GM23338 (cell line): Measurements from ENCODE around the gene PLXNA2. TPM values are rescaled to one million over a fixed set of nuclear protein-coding genes. Genes with fewer than 3 reads are reported as not detected.

Source experiments
- ATAC-seq: fragments of 200-7000 bp; cut with Tn5 transposase; 3 replicates; pipeline ENCODE4 v1.9.1; 2020
- DNase-seq: peaks from one replicate; pipeline ENCODE4 v3.0.0-alpha.2; 2015; ENCODE audit warnings: low spot score
- H2AFZ ChIP-seq: fragments of 200-600 bp; sonication (generic); 2 replicates; pipeline ENCODE4 v1.8.0; 2016; ENCODE audit warnings: antibody characterized with exemption, mild to moderate bottlenecking, moderate library complexity
- H3F3A ChIP-seq: fragments of 200-600 bp; sonication (generic); replicated peaks from 2 replicates; pipeline ENCODE4 v1.8.0; 2017; ENCODE audit warnings: antibody characterized with exemption, mixed run types, low read depth
- H3K27ac ChIP-seq: fragments of 200-600 bp; sonication (generic); 2 replicates; pipeline ENCODE4 v1.6.1; 2016; ENCODE audit warnings: low read depth
- H3K27me3 ChIP-seq: fragments of 200-600 bp; sonication (generic); 2 replicates; pipeline ENCODE4 v1.8.0; 2016; ENCODE audit warnings: mild to moderate bottlenecking, mixed run types, moderate library complexity; ENCODE audit not compliant: insufficient read depth
- H3K36me3 ChIP-seq: fragments of 200-600 bp; sonication (generic); 2 replicates; pipeline ENCODE4 v1.8.0; 2016; ENCODE audit warnings: mild to moderate bottlenecking; ENCODE audit not compliant: insufficient read depth
- H3K4me1 ChIP-seq: fragments of 200-600 bp; sonication (generic); 2 replicates; pipeline ENCODE4 v1.8.0; 2016; ENCODE audit warnings: mild to moderate bottlenecking, moderate library complexity; ENCODE audit not compliant: insufficient read depth
- H3K4me2 ChIP-seq: fragments of 200-600 bp; sonication (generic); 2 replicates; pipeline ENCODE4 v1.7.1; 2017; ENCODE audit warnings: mixed run types
- H3K4me3 ChIP-seq: fragments of 200-600 bp; sonication (generic); 2 replicates; pipeline ENCODE4 v1.6.1; 2016; ENCODE audit warnings: mixed run types
- H3K79me2 ChIP-seq: fragments of 200-600 bp; sonication (generic); replicated peaks from 2 replicates; pipeline ENCODE4 v1.8.0; 2017; ENCODE audit warnings: mild to moderate bottlenecking; ENCODE audit not compliant: insufficient read depth
- H3K9me2 ChIP-seq: fragments of 200-600 bp; sonication (generic); 2 replicates; pipeline ENCODE4 v1.8.0; 2017; ENCODE audit not compliant: insufficient read depth
- H4K20me1 ChIP-seq: fragments of 200-600 bp; sonication (generic); replicated peaks from 2 replicates; pipeline ENCODE4 v1.8.0; 2017; ENCODE audit warnings: mild to moderate bottlenecking; ENCODE audit not compliant: insufficient read depth
- H3K27ac Mint-ChIP-seq: 2 replicates; pipeline ENCODE4 v1.8.0; 2020; ENCODE audit warnings: inconsistent platforms, mild to moderate bottlenecking, moderate library complexity, mixed read lengths
- H3K27me3 Mint-ChIP-seq: 3 replicates; pipeline ENCODE4 v1.8.0; 2022; ENCODE audit warnings: low read depth, mild to moderate bottlenecking, moderate library complexity, mixed read lengths, inconsistent platforms; ENCODE audit not compliant: insufficient read depth, poor library complexity
- H3K36me3 Mint-ChIP-seq: 3 replicates; pipeline ENCODE4 v1.8.0; 2021; ENCODE audit warnings: low read depth, mild to moderate bottlenecking, inconsistent platforms, moderate library complexity, mixed read lengths
- H3K4me1 Mint-ChIP-seq: 3 replicates; pipeline ENCODE4 v1.8.0; 2020; ENCODE audit warnings: mild to moderate bottlenecking, inconsistent platforms, mixed read lengths
- H3K4me3 Mint-ChIP-seq: 3 replicates; pipeline ENCODE4 v1.8.0; 2021; ENCODE audit warnings: moderate library complexity, mild to moderate bottlenecking, inconsistent platforms, mixed read lengths
- H3K9me3 Mint-ChIP-seq: 3 replicates; pipeline ENCODE4 v1.8.0; 2020; ENCODE audit warnings: moderate library complexity, mild to moderate bottlenecking, inconsistent platforms, mixed read lengths
- CREB1 ChIP-seq: fragments of 250-450 bp; sonication (Bioruptor Pico); IDR thresholded peaks from 2 replicates; pipeline ENCODE4 v1.5.0; 2020; ENCODE audit warnings: low read depth, mild to moderate bottlenecking, moderate library complexity
- ETS1 ChIP-seq: IDR thresholded peaks from 2 replicates; pipeline ENCODE4 v1.6.1; 2016; ENCODE audit warnings: antibody characterized with exemption
- EZH2 ChIP-seq: fragments of 200-600 bp; sonication (generic); IDR thresholded peaks from one replicate; pipeline ENCODE4 v1.8.0; 2017; ENCODE audit warnings: antibody characterized with exemption, mild to moderate bottlenecking, low read depth; ENCODE audit not compliant: unreplicated experiment
- EZH2phosphoT487 ChIP-seq: fragments of 200-600 bp; sonication (generic); IDR thresholded peaks from one replicate; pipeline ENCODE4 v1.8.1; 2018; ENCODE audit warnings: antibody characterized with exemption; ENCODE audit not compliant: unreplicated experiment
- JUNB ChIP-seq: IDR thresholded peaks from one replicate; pipeline ENCODE4 v1.6.1; 2016; ENCODE audit warnings: antibody characterized with exemption; ENCODE audit not compliant: unreplicated experiment
- NANOG ChIP-seq: IDR thresholded peaks from 2 replicates; pipeline ENCODE4 v1.6.1; 2016; ENCODE audit warnings: antibody characterized with exemption, borderline replicate concordance
- POLR2AphosphoS5 ChIP-seq: IDR thresholded peaks from 2 replicates; pipeline ENCODE4 v1.6.1; 2016; ENCODE audit warnings: antibody characterized with exemption, low read depth
- REST ChIP-seq: IDR thresholded peaks from one replicate; pipeline ENCODE4 v1.6.1; 2018; ENCODE audit warnings: antibody characterized with exemption; ENCODE audit not compliant: unreplicated experiment
- STAT1 ChIP-seq: IDR thresholded peaks from one replicate; pipeline ENCODE4 v1.6.1; 2016; ENCODE audit warnings: antibody characterized with exemption; ENCODE audit not compliant: unreplicated experiment
- ZNF114 ChIP-seq: fragments of 250-450 bp; sonication (Bioruptor Pico); IDR thresholded peaks from 2 replicates; pipeline ENCODE4 v1.5.0; 2020; ENCODE audit warnings: mild to moderate bottlenecking, moderate library complexity
- ZNF331 ChIP-seq: fragments of 250-450 bp; sonication (Bioruptor Pico); IDR thresholded peaks from 2 replicates; pipeline ENCODE4 v1.5.0; 2020; ENCODE audit warnings: low read depth, mild to moderate bottlenecking, moderate library complexity
- polyA plus RNA-seq: library from polyadenylated mRNA; unstranded; fragments of >200 nt; fragmentation: Nextera tagmentation; extraction: Ambion mirVana; gene quantifications from 2 replicates; pipeline ENCODE4 v1.2.1, GENCODE V29; 2016
- total RNA-seq: library from RNA; depleted of rRNA; stranded (reverse); fragments of >200 nt; shearing (Covaris generic); gene quantifications from 2 replicates; pipeline ENCODE4 v1.2.3, GENCODE V29; 2014
- TF ChIP-seq, protein P1 (sequence below): fragments of 250-450 bp; sonication (Bioruptor Pico); IDR thresholded peaks from 2 replicates; pipeline ENCODE4 v1.5.0; 2020; ENCODE audit warnings: mild to moderate bottlenecking, moderate library complexity
- TF ChIP-seq, protein P2 (sequence below), 2 experiments: fragments of 200-600 bp in 1 of 2; sonication (generic) in 1 of 2; conservative IDR thresholded peaks; 2 replicates each; pipeline versions ENCODE4 v1.5.1 to v1.6.1; 2016 to 2017; ENCODE audit warnings: antibody characterized with exemption in 2 of 2, low read depth in 2 of 2, mild to moderate bottlenecking in 2 of 2, moderate library complexity in 1 of 2

PLXNA2 gene
- total and polyA plus RNA-seq, 2 experiments from 2014 or later = 0.40 to 1.8 TPM

- H3K4me3 Mint-ChIP-seq = no peak overlapping the region
- Histone ChIP-seq H3K4me3 (no peak overlapping the region), H3K9me2 (0 out of 2 replicates have a peak, but pooled peaks cover 3% of the 10 kb centered on the region), H3K79me2 (no peaks in the 10 kb centered on the region), H3K36me3 (no peaks in the 10 kb centered on the region), H3F3A (no peaks in the 10 kb centered on the region), H3K27ac (no peak overlapping the region), H2AFZ (no peak overlapping the region), H4K20me1 (no peaks in the 10 kb centered on the region), H3K4me1 (no peaks in the 10 kb centered on the region), H3K27me3 (no peaks in the 10 kb centered on the region), H3K4me2 (no peak overlapping the region)
- H3K27ac Mint-ChIP-seq = no peak overlapping the region
- peaks cover 3% of the 10 kb centered on the region for H3K27me3 Mint-ChIP-seq
- H3K9me3 Mint-ChIP-seq = no peaks in the 10 kb centered on the region
- ATAC-seq (no peak), DNase-seq (no peak)
- TF ChIP-seq STAT1 (no peak), EZH2 (no peak), ETS1 (no peak), CREB1 (CRISPR knock-in tag) (no peak), ZNF331 (CRISPR knock-in tag) (no peak), EZH2phosphoT487 (no peak), JUNB (no peak), ZNF114 (CRISPR knock-in tag) (no peak), POLR2AphosphoS5 (no peak), REST (no peak), NANOG (no peak)
- TF ChIP-seq, protein P1, sequence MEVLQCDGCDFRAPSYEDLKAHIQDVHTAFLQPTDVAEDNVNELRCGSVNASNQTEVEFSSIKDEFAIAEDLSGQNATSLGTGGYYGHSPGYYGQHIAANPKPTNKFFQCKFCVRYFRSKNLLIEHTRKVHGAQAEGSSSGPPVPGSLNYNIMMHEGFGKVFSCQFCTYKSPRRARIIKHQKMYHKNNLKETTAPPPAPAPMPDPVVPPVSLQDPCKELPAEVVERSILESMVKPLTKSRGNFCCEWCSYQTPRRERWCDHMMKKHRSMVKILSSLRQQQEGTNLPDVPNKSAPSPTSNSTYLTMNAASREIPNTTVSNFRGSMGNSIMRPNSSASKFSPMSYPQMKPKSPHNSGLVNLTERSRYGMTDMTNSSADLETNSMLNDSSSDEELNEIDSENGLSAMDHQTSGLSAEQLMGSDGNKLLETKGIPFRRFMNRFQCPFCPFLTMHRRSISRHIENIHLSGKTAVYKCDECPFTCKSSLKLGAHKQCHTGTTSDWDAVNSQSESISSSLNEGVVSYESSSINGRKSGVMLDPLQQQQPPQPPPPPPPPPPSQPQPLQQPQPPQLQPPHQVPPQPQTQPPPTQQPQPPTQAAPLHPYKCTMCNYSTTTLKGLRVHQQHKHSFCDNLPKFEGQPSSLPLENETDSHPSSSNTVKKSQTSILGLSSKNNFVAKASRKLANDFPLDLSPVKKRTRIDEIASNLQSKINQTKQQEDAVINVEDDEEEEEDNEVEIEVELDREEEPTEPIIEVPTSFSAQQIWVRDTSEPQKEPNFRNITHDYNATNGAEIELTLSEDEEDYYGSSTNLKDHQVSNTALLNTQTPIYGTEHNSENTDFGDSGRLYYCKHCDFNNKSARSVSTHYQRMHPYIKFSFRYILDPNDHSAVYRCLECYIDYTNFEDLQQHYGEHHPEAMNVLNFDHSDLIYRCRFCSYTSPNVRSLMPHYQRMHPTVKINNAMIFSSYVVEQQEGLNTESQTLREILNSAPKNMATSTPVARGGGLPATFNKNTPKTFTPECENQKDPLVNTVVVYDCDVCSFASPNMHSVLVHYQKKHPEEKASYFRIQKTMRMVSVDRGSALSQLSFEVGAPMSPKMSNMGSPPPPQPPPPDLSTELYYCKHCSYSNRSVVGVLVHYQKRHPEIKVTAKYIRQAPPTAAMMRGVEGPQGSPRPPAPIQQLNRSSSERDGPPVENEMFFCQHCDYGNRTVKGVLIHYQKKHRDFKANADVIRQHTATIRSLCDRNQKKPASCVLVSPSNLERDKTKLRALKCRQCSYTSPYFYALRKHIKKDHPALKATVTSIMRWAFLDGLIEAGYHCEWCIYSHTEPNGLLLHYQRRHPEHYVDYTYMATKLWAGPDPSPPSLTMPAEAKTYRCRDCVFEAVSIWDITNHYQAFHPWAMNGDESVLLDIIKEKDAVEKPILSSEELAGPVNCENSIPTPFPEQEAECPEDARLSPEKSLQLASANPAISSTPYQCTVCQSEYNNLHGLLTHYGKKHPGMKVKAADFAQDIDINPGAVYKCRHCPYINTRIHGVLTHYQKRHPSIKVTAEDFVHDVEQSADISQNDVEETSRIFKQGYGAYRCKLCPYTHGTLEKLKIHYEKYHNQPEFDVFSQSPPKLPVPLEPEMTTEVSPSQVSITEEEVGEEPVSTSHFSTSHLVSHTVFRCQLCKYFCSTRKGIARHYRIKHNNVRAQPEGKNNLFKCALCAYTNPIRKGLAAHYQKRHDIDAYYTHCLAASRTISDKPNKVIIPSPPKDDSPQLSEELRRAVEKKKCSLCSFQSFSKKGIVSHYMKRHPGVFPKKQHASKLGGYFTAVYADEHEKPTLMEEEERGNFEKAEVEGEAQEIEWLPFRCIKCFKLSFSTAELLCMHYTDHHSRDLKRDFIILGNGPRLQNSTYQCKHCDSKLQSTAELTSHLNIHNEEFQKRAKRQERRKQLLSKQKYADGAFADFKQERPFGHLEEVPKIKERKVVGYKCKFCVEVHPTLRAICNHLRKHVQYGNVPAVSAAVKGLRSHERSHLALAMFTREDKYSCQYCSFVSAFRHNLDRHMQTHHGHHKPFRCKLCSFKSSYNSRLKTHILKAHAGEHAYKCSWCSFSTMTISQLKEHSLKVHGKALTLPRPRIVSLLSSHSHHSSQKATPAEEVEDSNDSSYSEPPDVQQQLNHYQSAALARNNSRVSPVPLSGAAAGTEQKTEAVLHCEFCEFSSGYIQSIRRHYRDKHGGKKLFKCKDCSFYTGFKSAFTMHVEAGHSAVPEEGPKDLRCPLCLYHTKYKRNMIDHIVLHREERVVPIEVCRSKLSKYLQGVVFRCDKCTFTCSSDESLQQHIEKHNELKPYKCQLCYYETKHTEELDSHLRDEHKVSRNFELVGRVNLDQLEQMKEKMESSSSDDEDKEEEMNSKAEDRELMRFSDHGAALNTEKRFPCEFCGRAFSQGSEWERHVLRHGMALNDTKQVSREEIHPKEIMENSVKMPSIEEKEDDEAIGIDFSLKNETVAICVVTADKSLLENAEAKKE (CRISPR knock-in tag) = no peak
- TF ChIP-seq, protein P2, sequence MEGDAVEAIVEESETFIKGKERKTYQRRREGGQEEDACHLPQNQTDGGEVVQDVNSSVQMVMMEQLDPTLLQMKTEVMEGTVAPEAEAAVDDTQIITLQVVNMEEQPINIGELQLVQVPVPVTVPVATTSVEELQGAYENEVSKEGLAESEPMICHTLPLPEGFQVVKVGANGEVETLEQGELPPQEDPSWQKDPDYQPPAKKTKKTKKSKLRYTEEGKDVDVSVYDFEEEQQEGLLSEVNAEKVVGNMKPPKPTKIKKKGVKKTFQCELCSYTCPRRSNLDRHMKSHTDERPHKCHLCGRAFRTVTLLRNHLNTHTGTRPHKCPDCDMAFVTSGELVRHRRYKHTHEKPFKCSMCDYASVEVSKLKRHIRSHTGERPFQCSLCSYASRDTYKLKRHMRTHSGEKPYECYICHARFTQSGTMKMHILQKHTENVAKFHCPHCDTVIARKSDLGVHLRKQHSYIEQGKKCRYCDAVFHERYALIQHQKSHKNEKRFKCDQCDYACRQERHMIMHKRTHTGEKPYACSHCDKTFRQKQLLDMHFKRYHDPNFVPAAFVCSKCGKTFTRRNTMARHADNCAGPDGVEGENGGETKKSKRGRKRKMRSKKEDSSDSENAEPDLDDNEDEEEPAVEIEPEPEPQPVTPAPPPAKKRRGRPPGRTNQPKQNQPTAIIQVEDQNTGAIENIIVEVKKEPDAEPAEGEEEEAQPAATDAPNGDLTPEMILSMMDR (conservative IDR thresholded peaks at IDR 0.05; ENCODE audit: low read depth in 2 of 2) = no peak
- H3K4me1 Mint-ChIP-seq = no peaks in the 10 kb centered on the region
- H3K36me3 Mint-ChIP-seq = no peaks in the 10 kb centered on the region
These were observed 236.2 kb downstream of the PLXNA2 start for GRCh38 chr1:208007938-208008342.
